Bone marrow (tissue), 2 donors: ENCODE results near the gene ALCAM.

Experiments
- DNase-seq, 2 donors: peaks; one replicate each; lab custom pipeline; 2025; lab: John Stamatoyannopoulos, UW

Gene ALCAM

DNA sequence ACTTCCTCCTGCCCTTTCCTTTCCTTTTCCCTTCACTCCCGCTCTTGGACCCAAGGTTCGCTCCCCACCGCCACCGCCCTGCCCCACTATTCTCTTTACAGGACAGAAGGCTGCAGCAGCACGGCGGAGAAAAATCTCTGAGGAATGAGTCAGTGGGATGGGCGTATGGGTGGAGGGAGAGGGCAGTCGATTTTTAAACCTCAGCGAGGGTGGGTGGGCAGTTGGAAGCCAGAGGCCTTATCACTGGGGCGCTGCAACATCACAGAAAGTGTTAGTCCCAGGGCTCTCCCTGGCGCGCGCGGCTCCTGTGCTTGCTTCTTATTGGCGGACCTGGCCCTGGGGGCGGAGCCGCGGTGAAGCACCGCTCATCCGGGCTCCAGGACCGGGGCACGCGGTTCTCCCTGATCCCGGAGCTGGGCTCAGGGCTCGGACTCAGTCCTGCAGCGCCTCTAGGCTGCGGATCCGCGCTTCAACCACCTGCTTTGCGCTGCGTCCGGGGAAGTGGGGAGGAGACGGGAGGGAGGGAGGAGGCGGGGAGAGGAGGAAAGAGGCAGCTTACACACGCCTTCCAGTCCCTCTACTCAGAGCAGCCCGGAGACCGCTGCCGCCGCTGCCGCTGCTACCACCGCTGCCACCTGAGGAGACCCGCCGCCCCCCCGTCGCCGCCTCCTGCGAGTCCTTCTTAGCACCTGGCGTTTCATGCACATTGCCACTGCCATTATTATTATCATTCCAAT, at the start of gene ALCAM:
TSS of gene ALCAM (plus strand) at position 584 of the 737 bp plus-strand sequence.
- peak; percentile 72 to 93 for DNase-seq

DNA sequence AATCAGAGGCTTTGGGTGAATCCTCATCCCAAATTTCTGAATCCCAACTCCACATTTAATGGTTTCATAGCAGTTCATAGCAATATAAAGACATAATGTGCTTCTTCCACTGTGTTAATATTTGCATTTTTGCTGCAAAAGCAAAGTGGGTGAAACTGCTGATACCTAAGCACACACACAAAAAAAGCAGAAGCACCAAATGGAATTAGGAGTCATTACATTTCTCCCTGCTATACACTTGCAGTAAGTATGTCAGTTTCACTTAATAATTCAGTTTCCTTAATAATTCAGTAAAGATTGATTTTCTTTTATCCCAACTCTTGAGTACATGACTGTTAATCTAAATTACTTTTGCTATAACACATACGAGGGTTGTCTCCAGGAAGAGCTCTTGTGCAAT, 48.9 kb upstream of the ALCAM start:
- no peak for DNase-seq

DNA sequence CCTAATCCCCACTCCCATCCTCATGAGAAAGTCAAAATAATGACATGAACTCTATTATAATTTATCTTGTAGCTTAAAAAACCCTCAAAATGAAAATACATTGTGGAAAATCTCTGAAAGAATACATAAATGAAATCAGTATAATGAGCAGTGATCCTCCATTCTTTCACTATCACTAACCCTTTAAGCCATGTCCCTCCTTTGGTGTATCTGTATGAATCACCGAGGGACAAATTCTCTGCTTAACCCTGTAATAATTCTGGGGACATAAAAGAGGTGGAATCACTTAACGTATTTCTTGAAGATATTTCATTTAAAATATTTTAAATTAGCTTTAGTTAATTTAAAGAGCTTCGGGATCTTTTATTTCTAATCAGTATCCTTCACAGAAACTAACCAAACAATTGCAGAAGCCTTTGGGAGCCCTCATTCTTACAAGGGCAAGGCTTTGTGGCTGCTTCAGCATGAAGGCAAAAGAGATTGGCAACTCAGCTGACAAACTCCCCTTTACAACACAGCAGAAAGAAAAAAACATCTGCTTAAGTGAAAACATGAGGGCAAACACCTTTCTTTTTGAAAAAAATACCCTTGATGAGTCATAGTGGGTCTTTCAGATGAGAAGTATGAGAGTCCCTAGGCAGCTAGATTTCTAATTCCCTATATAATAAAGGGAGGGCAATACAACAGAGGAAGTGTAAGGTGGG, 44.0 kb upstream of the ALCAM start:
- DNase-seq, result no peak

DNA sequence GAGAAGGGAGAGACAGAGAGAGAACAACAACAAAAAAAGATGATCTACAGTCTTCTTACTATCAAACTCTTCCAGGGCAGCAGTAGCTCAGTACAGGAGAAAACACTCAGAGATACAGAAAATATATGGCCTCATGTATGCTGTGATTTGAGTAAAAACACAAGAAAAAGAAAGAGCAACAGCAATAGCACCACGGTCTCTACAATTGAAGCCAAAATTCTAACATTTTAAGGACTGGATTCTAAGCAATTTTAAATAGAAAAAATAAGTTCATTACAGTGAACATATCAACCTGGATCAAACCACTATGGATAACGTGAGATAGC, 43.5 kb upstream of the ALCAM start:
- DNase-seq, result no peak

DNA sequence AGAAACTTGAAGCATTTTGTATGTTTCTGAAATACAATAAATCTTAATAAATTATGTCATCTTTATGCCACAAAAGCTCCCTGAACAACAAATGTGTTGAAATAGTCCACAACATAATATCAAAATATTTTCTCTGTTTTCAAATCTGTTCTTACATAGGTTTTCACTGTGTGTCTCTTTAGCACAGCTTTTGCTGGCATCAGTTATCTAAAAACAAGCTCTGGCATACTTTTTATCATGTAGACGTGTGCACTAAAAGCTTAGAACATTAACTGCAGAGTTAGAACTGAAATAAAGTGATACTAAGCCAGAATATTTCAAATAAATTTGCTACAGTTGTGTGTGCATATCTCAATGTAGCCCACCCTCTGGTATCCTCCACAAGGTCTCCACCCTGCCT, 41.8 kb upstream of the ALCAM start:
- DNase-seq, result no peak

DNA sequence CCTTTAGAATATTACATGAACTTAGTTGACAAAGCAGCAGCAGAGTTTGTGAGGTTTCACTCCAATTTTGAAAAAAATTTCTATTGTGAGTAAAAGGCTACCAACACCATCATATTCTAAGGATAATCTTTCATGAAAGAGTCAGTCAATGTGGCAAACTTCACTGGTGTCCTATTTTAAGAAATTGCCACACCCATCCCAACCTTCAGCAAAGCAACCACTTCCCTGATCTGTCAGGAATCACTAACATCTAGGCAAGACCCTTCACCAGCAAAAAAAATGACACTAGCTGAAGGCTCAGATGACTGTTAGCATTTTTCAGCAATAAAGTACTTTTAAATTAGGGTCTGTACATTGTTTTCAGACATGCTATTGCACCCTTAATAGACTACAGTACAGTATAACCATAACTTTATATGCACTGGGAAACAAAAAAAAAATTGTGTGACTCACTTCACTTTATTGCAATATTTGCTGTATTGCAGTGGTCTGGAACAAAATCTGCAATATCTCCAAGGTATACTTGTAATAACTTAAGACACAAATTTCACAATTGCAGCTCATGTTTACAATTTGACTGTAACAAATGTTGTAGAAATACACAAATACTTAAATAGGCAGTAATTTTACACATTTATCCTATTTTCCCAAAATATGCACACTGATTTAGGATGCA, 38.9 kb upstream of the ALCAM start:
- DNase-seq, result no peak

DNA sequence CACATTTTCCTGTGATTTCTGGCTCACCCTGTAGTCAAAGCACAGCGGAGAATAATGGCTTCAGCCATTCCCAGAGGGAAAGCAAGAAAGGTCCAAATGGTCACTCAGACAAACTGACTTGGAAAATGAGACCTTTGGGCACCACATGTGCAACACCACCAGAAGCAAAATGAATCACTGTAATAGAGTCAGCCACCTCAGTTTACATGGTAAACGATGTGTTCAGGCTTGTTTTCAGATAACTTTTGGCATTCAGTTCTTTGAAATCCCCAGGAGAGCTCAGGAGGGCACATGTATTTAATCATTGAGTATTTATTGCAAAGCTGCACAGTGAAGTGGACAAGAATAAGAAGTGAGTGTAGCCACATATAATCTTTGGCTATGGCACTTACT, 38.4 kb upstream of the ALCAM start:
- no peak for DNase-seq

DNA sequence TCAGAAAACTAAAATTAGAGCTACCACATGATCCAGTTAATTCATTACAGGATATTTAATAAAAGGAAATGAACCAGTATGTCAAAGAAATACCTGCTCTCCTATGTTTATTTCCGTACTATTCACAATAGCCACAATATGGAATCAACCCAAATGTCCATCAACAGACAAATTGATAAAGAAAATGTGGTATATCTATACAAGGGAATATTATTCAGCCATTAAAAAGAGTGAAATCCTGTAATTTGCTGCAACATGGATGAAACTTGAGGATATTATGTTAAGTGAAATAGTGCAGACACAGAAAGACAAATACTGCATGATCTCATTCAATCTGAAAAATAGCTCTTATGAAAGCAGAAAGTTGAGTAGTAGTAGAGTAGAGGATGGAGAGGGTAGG, 33.7 kb upstream of the ALCAM start:
- no peak for DNase-seq

DNA sequence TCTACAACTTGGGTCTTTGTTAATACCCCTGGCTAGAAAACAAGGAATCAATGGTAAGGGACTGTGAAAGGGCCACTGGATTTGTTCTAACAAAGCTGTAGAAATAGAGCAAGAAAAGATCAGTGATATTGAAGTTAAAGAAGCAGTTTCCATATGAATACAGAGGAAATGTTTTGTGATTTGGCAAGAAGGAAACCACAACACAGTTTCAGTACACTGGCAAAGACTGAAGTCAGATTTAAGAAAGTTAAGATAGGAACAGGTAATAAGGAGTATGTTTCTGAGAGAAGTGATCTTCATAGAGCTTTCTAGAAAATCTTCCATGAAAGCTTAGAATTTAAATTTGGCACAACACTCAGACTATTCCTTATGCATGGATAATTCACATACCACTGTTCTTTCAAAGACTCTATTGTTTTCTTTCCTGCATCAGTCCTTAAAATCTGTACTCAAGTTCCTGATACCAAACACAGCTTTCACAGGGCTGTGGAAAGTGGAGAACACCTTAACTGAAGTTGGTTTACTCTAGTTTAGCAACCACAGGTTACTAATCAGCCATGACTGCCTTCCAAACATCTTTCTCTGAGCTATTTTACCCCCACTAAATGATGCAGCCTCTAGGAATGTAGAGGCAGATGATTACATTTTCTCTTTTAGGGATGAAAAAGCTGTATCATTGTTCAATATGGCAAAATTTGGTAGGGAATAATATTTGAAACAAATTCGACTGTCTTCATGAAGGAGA, 32.4 kb upstream of the ALCAM start:
- DNase-seq, result no peak

DNA sequence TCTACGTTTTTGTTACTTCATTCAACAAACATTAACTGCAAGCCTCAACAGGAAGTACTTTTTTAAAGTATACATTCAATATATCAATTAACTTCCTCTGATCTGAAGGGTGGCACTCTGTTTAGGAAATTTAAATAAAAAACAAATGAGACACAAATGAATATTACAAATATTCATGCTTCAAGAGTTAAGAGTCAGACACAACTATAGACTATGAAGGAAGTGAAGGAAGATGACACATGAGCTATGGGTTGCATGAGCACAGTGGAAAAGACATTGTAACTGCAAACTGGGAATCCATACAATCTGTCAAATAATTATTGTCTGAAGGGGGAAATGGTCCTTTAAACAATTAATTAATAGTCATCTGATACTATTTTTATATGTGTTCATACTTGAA, 26.8 kb upstream of the ALCAM start:
- DNase-seq, result no peak

DNA sequence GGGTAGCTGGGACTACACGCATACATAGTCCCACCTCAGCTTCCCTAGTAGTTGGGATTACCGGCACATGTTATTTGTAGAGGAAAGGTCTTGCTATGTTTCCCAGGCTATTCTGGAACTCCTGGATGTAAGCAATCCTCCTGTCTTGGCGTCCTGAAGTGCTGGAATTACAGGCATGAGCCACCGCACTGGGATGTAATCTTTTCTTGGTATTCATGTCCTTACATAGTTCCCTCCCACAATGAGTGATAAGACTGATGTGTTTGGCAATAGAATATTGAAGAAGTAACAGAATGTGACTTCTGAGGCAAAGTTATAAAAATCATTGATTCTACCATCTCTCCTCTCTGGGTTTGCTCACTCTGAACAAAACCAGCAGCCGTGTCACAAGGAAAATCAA, 22.7 kb upstream of the ALCAM start:
- DNase-seq, result no peak

DNA sequence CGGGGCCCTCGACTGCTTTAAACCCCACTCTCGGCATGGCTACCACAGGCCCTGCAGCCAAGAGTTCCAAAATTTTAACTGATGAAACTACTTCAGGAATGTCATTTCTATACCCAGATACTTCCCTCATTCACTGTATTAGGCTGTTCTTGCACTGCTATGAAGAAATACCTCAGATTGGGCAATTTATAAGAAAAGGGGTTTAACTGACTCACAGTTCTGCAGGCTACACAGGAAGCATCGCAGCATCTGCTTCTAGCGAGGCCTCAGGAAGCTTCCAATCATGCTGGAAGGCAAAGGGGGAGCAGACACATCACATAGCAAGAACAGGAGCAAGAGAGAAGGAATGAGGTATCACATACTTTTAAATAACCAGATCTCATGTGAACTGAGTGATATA, 21.6 kb upstream of the ALCAM start:
- DNase-seq, result no peak

DNA sequence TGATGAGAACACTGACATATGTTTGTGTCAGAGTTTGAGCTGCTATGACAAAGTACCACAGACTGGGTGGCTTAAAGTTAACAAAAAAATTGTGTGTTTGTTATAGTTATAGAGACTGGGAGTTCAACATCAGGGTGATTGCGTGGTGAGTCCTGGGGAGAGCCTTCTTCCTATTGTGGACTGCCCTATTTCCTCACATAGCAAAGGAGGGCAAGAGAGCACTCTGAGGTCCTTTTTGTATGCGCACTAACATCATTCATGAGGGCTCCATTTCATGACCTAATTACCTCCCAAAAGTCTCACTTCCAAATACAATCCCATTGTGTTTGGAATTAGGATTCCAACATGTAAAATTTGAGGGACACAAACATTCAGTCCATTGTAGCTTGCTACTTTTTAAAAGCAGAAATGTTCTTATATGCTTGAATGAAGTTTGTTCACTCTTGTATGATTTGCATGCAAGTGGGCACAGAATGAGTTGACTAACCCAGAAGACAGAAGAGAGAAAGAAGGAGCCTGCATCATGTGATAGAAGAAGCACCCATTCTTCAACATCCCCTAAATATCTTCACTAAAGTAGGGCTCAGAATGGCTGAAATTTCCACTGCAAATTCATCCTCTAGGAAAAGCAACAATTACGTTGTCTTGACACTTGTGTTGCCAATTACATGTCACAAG, 18.9 kb upstream of the ALCAM start:
- no peak for DNase-seq

DNA sequence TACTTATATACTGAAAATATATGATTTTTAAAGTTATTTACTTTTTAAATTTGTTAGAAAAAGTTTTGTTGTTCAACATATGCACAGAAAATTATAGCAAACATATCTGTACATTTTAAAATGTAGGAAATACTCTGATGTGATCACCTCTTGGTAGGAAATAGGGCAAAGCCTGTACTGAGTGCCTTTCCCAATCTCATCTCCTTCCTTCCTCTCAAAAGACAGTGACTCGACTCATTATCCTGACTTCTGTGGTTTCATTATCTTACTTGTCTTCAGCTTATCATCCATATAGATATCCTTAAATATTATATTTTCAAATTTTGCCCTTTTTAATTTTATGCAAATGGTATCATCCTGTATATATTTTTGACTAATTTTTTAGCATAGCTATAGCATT, 18.4 kb upstream of the ALCAM start:
- no peak for DNase-seq

DNA sequence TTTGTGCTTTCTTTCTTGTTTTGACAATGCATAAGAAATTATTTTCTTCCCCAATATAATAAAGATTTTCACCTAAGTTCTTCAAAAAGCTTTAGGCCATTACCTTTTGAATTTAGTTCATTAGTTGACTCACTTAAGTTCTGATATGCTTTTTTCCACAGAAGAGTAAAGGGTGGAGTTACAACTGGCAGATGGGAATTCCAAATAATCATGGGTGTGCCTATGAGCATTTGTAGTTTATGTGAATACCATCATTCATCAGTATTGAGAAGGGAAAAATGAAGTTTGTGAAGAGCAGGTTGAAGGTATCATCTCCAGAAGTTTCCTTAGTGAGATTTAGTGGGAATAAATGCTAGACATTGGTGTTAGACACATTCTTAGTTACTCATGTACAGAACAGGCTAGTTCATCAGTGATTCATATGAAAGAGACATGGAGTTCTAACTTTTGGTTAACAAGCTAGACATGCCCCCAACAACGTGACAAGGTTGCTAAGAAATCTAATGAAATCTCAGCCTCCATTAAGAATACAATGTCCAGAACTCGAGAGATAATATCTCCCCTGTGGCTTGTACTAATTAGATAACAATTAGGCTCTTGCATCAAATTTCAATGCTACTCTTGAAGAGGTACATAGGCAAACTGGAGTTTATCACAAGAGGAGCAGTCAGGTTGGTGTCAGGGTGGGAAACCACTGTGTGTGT, 16.9 kb upstream of the ALCAM start:
- DNase-seq, result no peak

DNA sequence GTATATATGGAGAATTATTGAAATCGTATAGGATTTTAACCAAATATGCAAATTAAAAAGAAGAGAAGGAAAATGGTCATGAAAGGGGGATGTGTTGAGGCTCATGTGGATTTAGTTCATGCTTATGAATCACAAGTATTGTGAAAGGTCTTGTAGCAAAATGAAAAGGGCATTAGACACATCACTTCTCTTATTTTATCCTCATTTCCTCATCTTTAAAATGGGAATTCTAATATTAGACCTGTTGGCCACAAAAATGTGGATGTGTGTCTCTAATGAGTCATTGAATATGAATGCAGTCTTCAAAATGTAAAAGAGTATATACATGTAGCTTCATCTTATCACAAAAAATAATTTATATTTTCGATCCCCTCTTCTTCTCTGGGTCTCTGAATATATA, 14.9 kb upstream of the ALCAM start:
- no peak for DNase-seq

DNA sequence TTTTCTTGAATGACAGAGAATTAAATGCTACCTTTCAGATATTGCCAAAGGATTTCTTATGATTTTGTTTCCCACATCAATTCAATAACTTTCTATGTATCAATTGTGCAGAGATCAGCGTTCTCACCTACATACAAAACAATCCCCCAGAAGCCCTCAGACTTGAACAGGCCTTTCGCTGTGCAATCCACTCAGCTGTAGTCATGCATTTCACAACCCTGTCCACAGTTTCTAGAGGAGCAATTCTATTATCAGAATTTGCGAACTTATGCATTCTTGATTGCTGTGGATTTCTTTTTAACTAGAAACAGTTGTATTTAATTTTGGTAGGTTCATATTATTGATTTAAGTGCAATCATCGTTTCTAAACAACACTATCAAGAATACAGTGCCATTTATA, 13.7 kb upstream of the ALCAM start:
- DNase-seq, result no peak

DNA sequence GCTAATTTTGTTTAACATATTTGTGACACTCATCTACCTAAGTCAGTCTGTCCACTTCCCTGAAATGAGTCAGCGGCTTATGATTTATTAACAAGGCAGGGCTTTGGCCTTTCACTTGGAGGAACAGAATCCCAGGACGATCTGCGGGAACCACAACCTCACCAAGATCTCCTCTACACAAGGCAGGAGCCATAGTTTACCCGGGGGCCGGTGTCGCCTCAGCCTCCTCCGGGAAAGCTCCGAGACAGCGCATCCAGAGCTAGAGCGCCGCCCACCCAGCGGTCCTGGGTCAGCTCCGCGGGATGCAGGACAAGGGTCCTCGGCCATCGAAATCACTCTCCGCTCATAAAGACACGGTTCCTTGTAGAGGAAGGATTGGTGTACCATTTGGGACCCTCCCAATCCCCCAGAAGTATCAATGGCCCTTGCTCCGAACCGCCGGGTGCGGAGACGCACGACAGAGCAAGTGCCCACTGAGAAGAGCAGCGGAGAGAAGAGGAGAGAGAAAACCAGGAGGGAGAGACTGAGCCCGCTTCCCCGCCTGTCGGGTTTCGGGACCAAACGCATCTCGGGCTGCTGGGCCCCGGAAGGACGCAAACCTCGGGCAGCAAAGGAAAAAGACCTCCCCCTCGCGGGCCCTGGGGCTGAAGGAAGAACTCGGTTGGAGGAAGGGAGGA, 13.1 kb upstream of the ALCAM start:
- DNase-seq, result peak in 1 of 2 donors; percentile 13

DNA sequence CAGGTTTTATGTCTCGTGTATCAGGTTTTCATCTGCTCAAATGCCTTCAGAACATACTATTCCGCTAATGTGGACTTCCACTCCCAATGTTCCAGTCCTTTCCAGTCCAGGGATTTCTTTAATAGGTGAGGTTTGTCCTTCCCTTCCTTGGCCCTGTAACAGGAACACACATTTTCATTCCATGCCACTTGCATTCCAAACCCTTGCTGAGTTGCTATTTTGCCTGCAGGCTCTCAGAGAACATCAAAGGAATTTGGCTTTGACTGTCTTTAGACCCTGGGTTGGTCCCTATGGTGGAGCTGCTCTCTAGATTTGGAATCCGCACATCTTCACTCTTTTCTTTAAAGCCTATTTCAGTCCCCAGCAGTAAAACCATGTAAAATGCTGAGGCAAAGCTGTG, 12.3 kb upstream of the ALCAM start:
- DNase-seq, result no peak

DNA sequence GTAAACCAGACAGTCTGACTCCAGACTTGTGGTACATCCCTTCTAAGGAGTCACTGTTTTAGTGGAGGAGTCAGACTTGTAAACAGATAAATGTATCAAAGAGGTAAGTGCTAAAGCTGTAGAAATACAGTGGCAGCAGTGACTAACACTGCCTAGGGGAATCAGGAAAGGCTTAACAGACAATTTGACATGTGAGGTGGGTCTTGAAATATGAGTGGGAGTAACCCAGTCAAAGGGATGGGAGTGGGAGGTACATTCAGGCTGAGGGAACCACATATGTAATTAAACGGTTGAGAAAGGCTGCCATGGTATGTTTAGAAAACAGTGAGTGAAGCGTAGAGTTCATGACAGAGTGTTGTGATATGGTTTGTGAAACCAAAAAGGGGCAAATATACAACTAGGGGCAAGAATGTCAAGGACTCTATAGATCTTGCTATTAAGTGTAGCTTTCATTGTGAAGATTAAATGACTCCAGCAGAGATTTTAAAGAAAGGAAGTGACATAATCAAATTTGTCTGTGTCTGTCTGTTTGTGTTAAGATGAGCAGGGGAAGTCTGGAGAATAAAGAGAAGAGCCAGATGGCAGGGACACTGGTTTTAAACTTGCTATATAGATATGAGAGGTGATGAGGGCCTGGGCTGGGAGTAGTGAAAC, 11.2 kb upstream of the ALCAM start:
- peak in 1 of 2 donors; percentile 64 for DNase-seq
